Measurements from ENCODE around the gene CLDN24.

Gene CLDN24

DNA sequence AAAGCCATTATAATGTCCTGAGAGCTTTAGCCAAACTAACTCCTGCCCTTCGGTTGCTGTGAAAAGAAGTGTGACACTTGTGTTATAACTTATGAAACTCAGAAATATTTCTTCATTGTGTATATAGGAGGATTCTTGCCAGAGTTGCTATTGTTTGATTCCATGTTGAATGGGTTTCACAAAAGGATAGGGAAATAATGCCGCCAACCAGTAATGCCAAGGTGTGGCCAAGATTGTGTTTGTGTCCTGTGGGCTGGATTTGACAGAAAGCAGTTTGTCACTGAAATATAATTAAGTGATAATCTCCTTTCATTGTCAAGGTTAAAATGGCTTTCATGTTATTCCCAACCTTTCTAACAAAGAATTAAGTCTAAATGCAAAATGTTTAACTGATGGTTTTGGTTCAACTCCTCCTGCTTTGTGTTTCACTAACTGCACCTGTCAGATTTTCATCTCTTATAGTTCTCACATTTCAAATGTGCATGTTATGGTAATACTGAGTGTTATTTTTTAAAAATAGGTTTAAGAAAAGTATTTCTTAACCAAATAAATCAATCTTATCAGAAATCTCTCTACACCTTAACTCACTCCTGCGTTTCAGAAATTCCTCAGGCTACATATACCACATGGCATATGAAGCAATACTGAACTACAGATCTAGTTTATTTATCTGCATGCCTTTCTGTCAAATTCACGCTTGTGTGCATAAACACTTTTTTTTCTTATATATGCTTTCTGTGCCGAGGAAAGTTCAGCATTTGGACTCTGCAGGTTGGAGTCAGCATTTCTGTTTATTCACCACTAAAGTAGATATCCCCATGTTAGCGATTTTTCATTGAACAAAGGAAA lies 1.8 kb downstream of the CLDN24 start, which contains the start of gene CLDN22:
Gene CLDN22, minus strand, starts transcription at position 66 of the 849 bp plus-strand sequence. Its CDS starts 58 bp downstream, at position 8.
- DNase-seq = no peak

DNA sequence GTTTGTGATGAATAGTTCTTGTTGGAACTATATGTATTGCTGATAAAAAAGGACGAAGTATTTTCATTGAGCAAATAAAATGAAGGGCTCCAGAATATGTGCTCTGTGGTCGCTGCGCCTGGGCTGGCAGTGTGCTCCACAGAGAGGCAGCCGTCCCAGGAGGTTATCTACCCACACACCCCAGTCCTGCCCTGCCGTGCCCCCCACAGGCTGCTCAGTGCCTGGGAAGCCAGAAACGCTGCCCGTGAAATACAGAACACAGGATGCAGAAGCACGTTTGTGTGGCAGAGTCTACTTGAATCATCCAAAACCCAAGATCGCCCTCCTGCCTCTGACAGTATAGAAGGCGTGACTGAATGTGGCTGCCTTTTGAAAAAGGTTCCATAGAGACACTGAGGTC lies 3.6 kb downstream of the CLDN24 start:
- no peak for DNase-seq

DNA sequence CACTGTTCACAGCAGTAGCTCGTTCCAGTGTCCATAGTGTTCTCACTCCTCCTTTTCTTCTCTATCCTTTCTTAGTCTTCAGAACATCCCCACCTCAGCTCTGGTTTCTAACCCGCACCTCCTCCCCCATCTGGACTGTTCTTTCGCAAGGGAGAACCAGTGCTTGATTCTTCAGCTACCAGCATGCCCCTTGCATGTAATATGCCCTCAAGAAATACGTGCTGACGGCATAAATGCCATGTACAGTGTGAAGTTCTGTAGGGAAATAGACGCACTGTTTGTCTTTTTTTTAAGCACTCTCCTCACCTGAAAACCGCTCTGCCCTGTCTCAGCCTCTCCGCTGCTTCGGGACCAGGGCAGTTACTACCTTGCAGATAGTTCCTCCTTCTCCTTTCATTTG lies 7.4 kb downstream of the CLDN24 start:
- no peak for DNase-seq

DNA sequence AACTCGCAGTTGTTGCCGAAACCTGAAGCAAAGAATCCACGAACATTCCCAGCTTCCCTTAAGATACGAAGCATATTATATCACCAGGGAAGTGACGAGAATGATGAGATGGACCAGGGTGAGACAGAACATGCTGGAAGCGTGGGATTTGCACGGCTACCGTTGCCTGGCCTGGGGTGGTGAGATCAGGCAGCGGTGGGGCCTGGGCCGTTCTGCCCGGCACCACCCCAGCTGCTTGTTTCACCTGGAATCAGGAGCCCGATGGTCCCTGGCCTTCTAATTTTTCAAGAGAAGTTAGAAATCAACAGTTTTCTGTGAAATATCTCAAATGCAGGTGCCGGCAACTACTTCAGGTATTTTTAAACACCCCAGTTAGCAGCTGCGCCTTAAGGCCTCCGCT lies 7.9 kb downstream of the CLDN24 start:
- no peak for DNase-seq

DNA sequence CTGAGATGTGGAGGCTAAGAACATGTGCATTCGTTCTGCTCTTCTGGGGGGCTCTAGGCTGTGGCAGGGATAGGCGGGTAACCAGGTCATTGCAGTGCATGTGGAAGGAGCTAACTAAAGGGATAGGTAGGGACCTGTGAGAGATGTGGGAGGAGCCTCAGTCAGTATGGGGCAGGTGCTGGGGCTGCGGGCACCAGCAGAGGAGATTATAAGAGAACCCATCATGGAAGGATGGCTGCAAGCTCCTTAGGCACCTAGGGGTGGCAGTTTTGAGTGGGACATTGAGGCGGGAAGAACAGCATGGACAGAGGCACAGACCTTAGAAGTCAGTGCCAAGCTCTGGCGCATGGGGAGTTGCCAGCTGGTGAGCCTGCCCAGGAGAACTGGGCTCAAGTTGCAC lies 9.4 kb downstream of the CLDN24 start:
- DNase-seq = no peak

DNA sequence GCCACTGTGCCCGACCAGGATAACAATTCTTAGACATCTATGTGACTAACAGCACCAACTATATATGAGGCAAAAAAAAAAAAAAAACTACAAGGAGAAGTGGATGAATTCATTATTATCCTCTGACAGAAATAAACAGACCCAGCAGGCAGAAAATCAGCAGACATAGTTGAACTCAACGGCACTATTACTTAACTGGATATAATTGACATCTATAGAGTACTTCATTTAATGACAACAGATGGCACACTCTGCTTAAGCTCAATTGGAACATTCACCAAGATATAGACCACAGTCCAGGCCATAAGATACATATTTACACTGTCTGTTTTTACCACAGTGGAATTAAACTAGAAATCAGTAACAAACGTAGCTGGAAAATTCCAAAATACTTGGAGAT lies 15.4 kb downstream of the CLDN24 start:
- no peak for DNase-seq

DNA sequence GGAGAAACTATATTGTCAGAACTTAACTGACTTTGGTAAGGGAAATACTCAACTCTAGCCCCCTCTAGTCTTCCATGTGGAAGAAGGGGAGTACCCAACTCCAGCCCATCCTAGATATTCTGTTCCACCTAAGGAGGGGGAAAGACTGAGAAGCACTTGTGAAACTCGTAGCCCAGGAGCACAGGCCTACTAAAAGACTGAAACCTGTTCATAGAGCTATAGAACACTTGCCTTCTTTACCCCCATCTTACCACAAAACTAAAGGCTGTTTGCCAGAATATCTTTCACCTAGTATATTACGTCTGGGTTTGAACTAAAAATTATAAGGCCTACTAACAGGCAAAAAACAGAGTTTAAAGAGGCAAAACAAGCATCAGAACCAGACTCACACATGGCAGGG lies 17.7 kb downstream of the CLDN24 start:
- DNase-seq = no peak

DNA sequence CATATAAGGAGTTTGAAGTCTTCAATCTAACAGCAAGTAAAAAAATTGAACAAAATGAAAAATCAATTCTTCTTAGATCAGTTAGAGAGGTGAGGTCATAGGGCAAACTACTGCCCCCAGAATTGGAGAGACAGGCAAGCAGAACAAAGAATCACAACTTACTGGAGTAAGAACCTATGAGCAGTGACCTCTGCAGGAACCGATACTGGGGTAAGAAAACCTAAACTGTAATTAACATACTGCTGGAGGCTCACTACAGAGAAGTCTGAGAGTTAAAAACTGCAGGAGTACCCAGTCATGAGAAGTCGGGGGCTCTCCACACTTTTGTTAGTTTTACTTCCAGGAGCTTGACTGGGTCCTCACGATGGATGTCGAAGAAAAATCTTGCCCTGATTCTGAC lies 18.2 kb downstream of the CLDN24 start:
- DNase-seq = no peak

DNA sequence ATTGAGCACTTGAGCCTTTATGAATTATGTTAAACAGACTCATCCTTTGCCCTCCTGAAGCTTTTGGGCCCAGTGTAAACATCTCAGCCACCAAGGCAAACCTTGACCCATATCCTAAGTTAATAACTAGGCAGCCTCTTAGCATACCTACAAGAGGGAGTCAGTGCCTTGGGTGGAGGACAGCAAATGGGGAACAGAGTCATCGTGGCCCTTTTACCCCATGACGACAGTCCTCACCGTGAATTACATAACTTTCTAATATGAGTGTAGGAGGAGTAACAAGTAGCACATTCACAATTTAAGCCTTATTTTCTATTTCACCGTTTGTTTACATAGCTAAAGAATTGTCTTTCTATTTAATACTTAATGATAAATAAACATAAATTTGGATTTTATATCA lies 18.9 kb downstream of the CLDN24 start:
- DNase-seq = no peak

DNA sequence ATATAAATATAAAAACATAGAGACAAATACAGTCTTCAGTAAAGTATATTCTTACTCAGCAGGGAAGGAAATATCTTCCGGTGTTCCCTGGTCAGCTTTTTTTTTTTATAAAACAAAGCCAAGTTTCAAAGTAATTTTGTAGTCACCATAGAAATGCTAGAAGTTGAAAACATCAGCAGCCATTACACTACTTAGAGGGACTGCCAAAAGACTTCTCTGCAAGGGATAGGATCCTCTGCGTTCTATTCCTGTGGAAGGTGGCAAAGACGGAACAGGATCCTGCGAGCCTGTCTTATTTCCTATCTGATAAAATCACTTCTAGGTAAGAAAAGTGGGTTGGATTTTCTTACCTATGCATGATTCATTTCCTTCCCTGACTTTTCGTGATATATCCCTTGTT lies 21.6 kb downstream of the CLDN24 start:
- no peak for DNase-seq

DNA sequence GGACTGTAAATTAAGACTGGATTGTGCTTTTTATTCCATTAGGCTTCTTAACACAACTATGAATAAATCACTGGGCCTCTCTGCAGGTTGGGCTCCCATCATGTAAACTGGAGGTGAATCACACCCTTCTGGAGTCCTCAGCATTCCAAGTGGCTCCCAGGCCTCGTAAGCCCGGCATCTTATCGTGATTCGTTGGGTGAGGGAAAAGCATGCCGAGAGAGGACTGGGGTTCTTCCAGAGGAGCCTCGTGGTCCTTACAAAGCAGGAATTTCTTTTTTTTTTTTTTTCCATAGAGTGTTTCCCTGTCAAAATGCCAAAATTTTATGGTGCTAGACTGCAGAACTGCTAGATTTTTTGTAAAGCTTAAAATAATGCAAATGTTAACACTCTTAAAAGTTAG lies 22.2 kb downstream of the CLDN24 start:
- DNase-seq = no peak

DNA sequence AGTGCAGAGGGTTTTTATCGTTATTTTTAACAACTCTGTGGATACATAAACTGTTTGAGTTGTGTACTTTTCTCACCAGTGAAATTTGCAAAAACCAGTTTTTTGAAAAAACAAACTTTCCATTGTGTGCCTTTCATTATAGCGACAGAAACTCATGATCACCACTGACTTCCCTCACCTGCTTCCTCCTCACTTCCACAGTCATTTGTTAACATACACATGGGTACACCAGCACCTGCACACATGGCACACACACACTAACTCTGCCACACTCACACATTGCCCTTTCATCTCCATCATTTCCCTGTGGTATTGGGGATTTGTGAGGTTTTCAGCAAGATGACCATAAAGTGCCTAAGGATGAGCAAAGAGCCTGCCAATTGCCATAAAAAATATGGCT lies 22.8 kb downstream of the CLDN24 start:
- no peak for DNase-seq

DNA sequence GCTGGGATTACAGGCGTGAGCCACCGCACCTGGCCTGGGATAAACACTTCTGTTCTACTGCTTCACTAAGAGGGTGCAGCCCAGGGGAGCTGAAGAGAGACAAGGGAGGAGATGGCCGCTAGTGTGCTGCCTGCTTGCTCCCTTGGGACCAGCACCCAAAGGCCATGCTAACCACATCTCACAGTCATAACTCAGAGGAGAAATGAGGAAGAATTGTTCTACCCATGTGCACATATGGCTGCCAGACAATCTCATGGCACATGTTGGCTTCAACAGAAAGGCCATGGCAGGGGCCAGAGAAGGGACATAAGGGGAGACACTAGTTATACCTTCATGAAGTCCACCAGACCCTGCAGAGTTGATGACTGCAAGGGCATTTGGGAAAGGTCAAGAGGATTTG lies 24.6 kb downstream of the CLDN24 start:
- DNase-seq = no peak

DNA sequence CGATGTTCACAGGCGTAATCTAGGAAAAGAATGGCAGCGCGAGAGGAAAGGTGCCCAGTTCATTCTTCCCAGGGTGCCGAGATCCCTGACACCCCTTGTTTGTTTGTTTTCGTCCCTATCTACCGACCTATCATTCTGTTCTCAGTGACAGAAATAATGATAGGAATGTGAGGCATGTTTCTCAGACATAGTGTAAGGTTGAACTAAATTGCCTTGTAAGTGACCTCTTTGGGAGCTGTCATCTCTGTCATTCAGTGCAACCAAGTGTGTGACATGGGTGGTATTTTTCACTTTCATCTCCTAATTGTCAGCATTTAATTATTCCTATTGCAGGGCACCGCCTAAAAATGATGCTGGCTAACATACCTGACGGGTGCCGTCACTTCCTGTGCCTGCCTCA lies 26.5 kb downstream of the CLDN24 start:
- no peak for DNase-seq

DNA sequence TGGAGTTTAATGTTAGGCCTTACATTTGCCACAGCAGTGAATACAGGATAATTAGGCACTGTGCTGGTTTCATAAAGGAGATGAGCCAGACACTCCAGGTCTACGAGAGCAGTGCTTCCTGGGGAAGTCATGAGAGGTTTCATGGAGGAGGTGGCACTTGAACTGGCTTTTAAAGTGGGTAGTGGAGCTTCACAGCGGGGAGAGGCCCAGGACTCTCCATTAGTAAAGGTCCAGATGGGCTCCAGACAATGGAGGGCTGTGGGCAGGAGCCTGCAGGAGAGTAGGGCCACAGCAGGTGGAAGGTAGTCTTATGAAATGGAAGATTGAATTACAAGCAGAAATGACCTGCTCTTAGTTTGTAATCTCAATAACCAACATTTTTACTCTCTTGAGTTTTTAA lies 31.2 kb downstream of the CLDN24 start:
- DNase-seq = no peak

DNA sequence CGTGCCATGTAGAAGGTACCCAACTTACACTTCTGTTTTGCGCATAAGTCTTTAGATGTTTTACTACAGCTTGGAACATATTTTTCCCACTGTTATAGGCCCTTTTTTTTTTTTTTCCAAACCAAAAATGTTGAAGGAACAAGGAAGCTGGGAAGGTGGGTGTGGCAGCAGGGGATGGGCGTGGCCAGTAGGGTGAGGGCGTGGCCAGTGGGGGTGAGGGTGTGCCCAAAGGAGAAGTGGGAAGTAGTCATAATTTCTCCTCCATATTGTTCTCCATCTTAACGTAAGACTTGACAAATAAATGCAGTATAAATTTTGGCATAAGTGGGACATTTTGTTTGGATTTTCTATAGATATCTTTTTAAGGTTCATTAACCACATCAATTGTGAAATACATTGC lies 32.5 kb downstream of the CLDN24 start:
- no peak for DNase-seq

DNA sequence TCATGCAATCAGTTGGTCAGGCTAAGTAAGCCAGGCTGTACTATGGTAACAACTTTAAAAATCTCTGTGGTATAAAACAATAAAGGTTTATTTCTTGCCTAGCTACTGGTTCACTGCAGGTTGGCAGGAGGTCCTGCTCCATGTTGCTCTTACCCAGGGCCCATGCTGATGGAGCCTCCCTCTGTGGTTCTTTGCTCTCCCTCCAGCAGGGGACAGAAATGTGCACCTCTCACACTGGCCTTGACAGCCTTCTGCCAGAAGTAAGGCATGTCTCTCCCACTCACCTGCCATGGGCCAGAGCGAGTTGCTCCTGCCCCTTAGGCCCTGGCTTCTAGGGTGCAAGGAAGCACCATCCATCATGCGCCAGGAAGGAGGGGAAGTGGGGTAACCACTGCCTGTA lies 33.3 kb downstream of the CLDN24 start:
- no peak for DNase-seq

DNA sequence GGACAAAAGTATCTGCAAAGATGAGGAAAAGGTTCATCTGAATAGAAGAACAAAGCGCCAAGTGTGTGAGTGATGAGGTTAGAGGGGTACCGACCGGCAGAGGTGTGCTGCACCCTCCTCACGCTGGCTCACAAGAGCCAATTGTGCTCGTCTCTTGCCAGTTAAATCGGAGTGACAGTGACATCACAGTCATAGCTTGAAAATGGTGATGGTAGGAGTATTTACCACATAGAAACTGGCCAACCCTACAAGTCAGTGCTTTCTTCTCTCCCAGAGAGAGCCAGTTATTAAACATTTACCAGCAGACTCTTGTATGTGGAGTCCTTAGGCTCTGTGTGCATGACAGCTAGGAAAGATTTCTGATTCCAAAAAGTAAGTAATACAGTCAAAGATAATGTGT lies 34.5 kb downstream of the CLDN24 start:
- no peak for DNase-seq

DNA sequence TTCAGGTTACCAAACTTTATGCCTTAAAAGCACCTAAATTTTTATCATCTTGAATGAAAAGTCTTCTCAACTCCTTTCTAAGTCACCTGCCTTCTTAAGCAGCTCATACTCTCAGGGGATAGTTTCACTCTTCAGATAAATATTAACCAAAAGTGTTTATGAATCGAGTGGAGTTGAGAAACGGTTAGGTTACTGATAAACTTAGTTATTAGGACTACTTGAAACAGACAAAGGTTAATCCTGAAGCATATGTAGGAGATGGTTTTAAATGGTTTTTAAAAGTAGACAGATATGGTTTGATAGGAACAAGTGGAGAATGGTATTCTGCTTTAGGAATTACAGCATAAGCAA lies 34.9 kb downstream of the CLDN24 start:
- DNase-seq = no peak

DNA sequence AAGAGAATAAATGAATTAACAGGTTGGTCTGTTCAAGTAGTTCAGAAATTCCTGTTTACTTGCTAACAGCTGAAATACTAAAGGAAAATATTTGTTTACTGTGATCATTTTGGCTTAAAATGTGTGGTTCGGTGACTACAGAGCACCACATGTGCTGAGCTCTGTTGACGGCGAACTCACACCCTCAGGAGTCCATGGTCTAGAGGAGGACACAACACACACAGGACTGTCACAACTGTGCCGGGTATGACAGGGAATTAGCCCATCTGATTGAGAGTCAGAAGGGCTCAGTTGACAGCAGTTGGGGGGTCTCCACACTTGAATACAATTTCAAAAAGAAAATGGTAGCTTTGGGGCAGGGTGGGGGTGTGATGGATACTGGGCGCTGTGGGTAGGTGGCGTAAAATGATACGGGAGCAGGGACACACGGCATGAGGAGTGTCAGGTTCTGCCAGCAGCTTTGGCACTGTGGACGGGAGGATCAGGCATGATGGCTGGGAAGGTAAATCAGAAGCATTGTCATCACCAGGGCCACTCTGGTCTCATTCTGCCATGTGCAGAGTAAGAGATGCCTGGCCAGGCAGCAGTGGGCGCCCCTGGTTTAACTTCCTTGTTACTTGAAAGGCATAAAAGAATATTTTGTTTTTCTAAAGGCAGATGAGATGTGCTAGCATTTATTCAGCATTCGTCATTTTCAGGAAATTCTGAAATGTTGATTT lies 35.5 kb downstream of the CLDN24 start:
- no peak for DNase-seq

DNA sequence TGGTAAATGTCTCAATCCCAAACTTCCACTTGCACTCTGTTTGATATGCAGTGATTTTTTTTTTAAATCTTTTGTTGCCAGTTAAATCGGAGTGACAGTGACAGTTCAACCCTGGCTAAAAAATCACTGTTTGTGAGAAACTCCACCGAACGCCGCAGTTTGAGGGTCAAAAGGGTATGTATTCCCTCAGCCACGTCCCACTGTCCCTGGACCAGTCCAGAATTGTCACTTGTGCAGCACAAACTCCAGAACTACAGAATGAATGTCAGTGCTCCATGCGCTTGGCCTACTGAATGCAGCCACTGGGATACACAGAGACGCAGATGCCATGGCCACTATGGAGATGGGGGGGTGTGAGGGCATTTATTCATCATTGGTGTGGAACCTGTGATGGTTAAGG lies 36.3 kb downstream of the CLDN24 start:
- DNase-seq = no peak

DNA sequence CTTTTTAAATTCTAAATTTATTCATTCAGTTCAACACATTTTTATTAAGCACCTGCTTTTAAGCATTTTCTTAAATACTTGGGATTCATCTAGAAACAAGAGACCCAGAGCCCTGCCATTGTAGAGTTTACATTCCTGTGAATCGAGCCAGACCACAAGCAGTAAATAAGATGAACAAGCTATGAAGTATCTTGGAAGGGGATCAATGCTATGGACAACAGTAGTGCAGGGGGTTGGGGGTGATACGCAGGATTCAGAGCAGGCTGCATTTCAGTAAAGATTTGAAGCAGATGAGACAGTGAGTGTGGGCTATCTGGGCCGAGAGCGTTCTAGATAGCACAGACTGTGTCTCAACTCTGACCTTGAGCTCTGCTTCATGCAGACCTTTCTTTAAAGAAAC lies 37.3 kb downstream of the CLDN24 start:
- DNase-seq = no peak

DNA sequence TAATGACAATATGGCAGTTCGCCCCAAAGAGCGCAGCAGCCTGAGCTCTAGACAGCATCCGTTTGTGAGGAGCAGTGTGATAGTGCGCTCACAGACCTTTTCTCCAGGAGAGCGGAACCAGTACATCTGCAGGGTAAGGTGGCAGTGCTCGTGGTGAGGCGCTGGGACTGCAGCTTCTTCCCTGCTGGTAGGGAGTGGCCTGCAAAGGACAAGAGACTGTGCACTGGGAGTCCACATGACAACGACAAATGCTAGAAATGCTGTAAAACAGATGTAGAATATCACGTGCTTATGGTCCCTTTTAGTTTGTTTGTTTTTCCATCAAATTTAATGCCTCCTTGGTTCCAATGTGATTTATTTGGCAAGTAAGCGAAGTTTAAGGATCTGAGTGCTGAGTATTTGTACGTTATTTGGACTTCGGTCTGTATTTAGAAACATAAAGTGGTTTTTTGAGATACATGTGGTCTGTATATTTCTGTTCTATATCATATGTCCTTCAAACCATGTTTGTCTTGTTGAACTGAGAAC lies 37.9 kb downstream of the CLDN24 start:
- DNase-seq = no peak

DNA sequence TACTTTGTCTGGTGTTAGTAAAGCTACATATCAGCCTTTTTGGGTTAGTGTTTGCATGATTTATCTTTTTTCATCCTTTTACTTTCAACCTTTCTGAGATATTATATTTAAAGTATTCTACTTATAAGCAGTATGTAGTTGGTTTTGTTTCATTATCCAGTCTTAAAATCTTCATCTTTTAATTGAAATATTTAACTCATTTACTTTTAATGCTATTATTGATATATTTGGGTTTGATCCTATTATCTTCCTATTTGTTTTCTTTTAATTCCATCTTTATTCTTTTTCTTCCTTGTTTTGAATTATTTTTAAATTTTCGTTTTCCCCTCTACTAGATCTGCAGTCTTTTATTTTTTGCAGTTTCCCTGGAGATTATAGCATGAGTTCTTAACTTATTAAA lies 46.1 kb downstream of the CLDN24 start:
- no peak for DNase-seq
